ENCODE results near the gene DOLPP1.

DNA sequence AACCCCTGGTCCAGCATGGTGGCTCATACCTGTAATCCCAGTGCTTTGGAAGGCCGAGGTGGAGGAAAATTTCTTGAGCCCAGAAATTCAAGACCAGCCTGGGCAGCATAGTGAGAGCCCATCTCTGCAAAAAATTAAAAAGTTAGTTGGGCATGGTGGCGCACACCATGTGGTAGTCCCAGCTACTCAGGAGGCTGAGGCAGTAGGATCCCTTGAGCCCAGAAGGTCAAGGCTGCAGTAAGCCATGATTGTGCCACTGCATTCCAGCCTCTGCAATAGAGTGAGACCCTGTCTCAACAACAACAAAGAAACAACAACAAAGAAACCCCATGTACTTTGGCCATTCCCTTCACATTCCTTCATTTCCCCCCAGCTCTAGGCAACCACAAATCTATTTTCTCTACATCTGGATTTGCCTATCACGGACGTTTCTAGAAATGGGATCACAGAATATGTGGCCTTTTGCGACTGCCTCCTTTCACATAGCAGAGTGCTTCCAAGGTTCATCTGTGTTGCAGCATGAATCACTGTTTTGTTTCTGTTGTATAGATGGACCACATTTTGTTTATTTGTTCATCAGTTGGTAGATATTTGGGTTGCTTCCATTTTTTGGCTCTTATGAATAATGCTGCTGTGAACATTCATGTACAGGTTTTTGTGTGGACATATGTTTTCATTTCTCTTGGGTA, 26.6 kb upstream of the DOLPP1 start:
- TF ChIP-seq POLR2AphosphoS5 (IDR thresholded peaks at IDR 0.05) (no peak), POLR2A (IDR thresholded peaks at IDR 0.05) (no peak)
- TF ChIP-seq, protein P1, sequence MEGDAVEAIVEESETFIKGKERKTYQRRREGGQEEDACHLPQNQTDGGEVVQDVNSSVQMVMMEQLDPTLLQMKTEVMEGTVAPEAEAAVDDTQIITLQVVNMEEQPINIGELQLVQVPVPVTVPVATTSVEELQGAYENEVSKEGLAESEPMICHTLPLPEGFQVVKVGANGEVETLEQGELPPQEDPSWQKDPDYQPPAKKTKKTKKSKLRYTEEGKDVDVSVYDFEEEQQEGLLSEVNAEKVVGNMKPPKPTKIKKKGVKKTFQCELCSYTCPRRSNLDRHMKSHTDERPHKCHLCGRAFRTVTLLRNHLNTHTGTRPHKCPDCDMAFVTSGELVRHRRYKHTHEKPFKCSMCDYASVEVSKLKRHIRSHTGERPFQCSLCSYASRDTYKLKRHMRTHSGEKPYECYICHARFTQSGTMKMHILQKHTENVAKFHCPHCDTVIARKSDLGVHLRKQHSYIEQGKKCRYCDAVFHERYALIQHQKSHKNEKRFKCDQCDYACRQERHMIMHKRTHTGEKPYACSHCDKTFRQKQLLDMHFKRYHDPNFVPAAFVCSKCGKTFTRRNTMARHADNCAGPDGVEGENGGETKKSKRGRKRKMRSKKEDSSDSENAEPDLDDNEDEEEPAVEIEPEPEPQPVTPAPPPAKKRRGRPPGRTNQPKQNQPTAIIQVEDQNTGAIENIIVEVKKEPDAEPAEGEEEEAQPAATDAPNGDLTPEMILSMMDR (IDR thresholded peaks at IDR 0.05 in 8 of 11, conservative IDR thresholded peaks at IDR 0.05 in 3 of 11), result no peak
